ENCODE results near the gene ADARB2.

- no peak for TF ChIP-seq EZH2phosphoT487 (IDR thresholded peaks at IDR 0.05; ENCODE audit: insufficient read depth, low read depth)
- TF ChIP-seq EZH2 (IDR thresholded peaks at IDR 0.05; ENCODE audit: insufficient read depth, poor library complexity, severe bottlenecking) = no peak
Measured at GRCh38 chr10:1540144-1540543, 197.2 kb downstream of the ADARB2 start.
